HPDE6-E6E7 (cell line): ENCODE results near the gene MAP4K3.
"Not testable (repeated sequence)": the region's sequence is repeated elsewhere in the genome, so short reads cannot be mapped to it uniquely, and the experiment has no call there.

Experiments used
- DNase-seq: peaks from one replicate; pipeline ENCODE4 v3.0.0; 2011; ENCODE audit warnings: missing footprints; ENCODE audit errors: extremely low spot score

Gene MAP4K3

DNA sequence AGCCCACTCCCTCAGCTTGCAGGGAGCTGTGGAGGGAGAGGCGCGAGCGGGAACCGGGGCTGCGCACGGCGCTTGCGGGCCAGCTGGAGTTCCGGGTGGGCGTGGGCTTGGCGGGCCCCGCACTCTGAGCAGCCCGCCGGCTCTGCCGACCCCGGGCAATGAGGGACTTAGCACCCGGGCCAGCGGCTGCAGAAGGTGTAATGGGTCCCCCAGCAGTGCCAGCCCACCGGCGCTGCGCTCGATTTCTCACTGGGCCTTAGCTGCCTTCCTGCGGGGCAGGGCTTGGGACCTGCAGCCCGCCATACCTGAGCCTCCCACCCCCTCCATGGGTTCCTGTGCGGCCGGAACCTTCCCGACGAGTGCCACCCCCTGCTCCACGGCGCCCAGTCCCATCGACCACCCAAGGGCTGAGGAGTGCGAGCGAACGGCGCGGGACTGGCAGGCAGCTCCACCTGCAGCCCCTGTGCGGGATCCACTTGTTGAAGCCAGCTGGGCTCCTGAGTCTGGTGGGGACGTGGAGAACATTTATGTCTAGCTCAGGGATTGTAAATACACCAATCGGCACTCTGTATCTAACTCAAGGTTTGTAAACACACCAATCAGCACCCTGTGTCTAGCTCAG, 192.7 kb downstream of the MAP4K3 start:
- not testable (repeated sequence) for DNase-seq

DNA sequence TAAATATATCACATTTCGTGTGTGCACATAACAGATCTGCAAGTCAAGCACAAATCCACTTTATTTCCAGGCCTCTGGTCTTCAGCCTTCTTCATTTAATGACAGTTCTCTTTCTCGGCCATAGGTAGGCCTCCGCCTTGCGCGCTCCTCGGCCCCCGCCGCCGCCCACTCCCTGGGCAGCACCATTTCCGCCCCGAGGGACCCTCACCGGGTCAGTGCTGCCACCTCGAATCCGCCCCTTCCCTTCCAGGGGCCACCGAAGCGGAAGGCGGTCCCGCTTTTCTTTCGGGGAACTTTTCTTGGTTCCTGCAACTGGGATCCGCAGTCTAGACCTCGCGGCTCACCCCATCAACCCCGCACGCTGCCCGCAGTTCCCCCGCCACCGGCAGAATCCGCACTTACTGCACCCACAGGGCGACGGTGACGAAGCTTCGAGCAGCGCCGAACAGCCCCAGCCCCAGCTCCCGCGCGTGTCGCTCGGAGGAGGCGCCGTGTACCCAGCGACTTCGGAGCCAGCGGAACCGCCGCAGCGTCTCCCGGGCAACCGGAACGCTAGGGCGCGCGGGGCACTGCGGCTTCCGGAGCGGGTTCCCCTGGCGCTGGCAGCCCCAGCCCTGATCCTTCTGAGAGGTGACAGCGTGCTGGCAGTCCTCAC, 193.5 kb downstream of the MAP4K3 start, which contains the start of gene CDKL4:
TSS of gene CDKL4 (minus strand) at position 502 of the 655 bp plus-strand sequence.
- no peak for DNase-seq

DNA sequence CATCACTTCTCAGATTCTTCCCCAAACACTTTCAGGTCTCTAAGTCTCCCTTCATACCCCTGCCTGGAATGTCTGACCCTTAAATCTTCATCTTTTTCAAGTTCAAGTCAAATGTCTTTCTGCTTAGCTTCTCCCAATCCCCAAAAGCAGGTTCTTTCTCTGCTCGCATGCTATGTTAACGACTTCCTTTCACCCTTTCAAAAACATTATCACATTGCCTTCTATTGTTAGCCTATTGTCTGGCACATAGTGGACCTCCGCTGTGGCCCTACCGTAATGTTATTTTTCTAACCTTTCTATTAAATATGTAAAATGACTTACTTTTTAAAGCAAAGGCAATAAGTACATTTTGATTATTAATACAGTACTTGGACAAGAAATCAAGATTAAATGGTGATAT, 195.5 kb downstream of the MAP4K3 start:
- DNase-seq: no peak

DNA sequence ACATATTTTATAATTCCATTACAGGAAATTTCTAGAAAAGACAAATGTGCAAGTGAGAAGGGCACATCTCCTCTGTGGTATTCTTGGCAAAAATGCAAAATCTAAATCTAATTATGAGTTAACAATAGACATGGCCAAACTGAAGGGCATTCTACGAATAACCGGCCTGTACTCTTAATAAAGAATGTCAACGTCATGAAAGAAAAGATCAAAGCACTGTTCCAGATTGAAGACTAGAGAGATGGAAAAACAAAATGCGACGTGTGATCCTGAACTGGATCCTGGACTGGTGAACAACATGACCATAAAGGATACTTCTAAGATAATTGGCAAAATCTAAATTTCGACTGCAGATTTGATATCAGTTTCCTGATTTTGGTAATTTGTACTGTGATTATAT, 196.3 kb downstream of the MAP4K3 start:
- no peak for DNase-seq

DNA sequence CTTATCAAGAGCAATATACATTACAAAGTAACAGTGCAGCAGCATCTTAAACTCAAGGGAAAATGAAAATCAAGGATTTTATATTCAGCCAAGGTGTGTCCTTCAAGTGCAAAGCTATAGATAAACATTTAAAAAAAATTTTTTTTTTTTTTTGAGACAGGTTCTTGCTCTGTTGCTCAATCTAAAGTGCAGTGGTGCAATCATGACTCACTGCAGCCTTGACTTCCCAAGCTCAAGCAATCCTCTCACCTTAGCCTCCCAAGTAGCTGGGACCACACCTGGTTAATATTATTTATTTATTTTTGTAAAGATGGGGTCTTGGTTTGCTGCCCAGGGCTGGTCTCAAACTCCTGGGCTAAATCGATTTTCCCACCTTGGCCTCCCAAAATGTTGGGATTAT, 202.3 kb downstream of the MAP4K3 start:
- no peak for DNase-seq

DNA sequence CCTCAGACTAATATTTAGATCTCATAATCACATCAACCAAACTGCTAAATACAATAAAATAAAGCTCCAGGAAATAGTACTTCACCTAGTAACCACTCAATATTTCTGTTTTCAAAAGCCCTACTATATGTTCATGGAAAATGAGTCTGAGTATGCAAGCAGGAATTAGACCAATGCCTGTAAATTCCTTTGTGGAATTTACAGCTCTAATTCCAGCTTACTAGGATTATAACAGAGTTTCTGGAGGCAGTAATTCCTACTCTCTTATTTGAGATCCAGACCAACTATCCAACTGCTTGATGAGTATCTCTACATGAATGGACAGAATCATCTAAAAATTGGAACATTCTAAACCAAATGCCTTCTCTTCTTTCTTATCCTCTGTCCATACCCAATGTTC, 204.9 kb downstream of the MAP4K3 start:
- DNase-seq: no peak

DNA sequence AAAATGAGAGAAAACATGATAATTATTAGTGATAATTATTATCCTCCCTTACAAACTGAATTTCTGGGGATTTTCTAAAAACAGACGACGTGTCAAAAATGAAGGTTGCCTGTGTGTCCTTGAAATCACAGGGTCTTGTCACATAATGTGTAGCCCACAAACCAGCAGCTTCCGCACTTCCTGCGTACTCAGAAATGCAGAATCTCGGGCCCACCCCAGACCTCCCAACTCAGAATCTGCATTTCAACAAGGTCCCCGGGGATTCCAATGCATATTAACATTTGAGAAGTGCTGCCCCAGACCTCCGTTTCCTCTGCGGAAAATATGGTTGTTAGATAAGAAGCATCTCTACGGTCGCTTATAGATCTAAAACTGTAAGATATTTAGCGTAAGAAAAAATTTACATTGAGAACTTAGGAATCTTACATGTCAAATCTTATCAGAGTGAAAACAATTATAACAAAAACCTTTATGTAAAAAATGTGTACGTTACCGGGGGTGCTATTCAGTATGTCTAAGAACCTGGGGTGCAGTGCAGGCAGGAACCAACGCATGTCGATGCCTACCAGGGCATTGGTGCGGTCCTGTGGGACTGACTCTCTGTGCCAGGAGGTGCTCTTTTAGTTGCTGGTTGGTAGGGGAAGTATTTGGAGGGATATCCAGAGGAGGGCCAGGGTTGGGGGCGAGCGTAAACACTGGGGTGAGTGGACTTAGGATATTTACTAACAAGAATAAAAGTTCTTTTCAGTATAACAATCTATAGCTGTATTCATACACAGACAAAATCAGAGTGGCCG, 208.5 kb downstream of the MAP4K3 start:
- no peak for DNase-seq

DNA sequence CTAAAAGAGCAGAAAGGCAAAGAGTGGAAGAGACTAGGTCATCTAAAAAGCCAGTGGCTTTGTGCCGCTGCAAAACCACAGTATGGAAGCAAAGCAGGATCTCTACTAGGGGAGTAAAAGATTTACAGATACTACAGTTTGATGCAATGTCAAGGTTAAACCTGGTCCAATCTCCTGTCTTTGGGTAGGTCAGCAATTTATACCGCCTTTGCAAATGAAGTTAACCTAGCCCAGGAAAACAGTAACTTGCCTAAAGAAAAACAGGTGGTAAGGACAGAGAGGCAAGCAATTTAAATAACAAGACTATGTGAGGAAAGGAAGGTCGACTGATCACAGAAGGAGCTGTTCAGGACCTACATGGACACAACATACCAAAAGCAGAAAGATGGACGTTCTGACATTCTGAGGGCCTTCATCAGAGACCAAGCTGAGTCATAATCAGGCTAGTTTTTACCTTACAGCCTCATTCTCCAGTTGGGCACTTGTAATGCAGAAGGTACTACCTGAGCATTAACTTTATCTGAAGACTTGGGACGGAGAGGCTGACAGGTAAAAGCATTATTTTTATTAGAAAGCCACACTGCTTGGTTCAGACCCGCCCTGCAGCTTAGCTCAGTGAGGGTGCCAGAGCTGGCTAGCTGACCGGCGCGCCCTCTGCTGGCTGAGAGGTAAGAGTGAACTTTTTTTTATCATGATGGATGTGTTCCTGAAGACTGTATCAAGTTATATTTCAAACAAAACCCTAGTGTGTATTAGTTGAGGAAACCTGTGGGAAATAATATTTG, 209.3 kb downstream of the MAP4K3 start:
- peak; percentile 69 for DNase-seq

DNA sequence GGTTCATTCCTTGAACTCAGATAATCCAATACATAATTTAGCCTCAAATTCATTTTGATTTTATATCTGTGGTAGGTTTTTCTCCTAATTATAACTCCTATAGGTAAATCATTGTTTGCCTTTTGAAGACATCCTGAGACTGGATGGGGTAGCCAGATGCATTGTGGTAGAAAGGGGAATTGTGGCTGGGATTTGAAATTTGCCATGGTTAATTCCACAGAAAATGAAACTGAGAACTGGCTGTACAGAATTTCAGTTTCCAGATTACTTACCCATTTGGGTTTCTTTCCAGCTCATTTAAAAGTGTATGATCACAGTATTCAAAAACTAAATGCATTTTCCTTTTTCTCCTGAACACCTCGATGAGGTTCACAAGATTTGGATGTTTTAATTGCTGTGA, 211.5 kb downstream of the MAP4K3 start:
- DNase-seq: no peak

DNA sequence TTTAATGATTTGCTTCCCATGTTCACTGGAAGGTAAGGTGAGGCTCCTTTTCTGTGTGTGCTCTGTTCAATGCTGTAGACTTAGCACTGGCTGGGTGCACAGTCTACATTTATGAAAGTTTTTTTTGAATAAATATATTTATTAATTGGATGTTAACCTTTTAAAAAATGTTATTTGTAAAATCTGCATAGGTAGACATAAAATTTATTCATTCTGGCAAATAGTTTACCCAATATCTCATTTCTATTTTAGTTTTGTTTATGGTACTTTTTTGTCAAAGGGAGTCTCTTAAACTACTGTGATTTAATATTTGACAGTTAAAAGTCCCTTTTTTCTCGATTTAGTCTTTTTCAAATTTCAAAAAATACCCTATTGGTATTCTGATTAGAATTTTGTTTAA, 213.2 kb downstream of the MAP4K3 start:
- no peak for DNase-seq

DNA sequence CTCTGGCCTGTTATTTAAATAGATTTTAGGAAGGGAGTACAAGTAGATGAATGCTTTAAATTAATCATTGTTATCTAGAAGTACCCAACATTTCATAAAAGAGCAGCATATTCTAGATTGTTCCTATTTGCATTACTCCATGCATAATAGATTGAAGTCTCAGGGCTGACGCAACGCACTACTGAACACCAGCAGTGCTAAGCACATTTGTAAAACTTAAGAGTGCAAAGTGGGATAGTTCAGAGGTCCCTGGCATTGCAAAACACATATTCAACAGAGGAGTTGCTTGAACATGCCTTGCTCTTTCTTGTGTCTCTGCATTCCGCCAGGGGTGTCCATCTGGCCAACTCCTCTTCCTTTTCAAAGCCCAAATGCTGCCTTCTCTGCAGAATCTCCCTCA, 215.6 kb downstream of the MAP4K3 start:
- no peak for DNase-seq

DNA sequence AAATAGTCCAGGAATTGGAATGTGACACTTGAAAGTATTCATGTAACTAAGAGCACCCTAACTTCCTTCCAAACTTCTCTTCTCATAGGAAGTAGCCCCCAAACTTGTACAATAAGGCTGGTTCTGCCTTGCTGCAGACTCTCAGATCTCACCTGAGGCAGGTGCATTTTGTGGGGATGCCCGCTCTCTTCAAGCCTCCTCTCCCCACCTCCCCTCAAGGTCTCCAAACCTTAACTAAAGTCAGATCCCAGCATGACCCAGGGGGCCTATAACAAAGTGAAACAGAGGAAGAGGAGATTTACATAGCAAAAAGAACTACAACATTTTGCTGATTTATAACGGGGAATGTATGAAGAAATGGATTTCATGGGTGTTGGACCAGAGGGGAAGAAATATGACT, 216.9 kb downstream of the MAP4K3 start:
- no peak for DNase-seq

DNA sequence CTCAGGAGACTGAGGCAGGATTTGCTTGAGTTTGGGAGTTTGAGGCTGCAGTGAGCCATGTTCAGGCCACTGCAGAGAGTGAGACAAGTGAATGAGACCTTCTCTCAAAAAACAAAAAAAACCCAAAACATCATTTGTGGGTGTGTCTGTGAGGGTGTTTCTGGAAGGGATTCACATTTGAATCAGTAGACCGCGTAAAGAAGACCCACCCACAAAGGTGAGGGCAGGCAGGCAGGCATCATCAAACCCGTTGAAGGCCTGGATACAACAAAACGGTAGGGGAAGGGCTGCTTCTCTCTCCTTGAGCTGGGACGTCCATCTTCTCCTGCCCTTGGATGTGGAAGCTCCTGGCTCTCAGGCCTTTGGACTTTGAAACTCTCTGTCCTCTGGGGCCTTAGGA, 218.7 kb downstream of the MAP4K3 start:
- DNase-seq: no peak

DNA sequence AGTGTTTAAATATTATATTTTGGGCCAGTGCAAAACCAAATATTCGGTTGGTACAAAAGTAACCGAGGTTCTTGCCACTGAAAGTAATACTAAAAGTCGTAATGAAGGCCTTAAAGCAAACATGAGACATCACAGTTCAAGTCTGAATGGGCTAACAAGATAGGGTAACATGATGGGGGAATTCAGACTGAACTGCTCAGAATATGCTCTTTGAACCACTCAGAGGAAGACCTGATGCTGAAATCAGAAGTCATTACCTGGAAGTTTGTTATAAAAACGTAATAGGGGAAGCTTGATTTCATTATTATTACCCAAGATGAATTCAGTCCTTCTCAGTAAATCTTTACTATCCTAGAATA, 219.9 kb downstream of the MAP4K3 start:
- DNase-seq: no peak

DNA sequence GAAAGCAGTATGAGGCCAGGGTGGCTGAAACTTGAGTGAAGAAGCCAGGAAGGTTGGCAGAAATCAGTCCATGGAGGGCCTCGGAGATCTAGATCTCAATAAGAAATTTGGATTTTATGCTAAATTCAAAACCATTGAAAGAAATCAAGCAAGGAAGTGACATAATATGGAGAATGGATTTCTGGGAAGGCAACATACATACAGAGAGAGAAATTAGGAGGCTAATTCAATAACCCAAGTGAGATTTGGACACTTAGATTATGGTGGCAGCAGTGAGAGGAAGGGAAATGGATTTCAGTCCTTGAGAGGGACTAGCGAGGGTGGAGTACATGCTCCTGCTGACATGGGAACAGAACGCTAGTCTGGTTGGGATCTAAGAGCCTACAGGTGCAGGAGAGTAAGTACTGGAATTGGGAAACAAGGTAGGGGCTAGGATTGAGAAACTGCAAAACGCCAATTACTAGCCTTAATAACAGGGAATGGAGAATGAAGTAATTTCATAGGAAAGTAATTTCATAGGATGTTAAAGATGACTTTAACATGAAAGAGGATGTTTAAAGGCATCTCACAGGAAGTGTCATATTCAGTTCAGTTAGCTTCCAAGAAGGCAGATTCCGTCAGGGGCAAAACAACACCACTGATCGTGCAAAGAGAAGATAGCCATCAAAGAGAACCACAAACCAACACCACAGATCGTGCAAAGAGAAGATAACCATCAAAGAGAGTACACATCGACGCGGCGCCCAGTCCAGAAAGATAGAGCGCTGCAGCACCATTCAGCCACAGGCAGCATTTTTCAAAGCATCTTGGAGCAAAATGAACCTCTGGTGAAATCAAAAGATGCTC, 220.5 kb downstream of the MAP4K3 start:
- DNase-seq: no peak

DNA sequence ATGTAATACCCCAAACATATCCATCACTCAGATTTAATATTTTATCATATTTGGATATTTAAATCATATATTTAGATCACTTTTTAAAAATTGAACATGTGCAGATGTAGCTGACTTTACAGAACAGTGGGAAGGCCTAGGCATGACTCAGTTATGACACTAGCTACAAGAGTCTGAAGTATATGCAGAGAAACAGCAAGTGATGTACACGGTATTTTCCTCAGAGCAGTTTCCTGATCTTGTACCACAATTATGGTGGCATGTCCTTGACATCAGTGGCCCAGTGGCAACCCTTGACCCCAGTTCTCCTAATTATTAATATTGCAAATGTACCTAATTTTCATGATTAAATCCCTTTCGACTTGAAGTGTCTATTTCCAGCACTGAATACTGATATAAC, 221.5 kb downstream of the MAP4K3 start:
- no peak for DNase-seq

DNA sequence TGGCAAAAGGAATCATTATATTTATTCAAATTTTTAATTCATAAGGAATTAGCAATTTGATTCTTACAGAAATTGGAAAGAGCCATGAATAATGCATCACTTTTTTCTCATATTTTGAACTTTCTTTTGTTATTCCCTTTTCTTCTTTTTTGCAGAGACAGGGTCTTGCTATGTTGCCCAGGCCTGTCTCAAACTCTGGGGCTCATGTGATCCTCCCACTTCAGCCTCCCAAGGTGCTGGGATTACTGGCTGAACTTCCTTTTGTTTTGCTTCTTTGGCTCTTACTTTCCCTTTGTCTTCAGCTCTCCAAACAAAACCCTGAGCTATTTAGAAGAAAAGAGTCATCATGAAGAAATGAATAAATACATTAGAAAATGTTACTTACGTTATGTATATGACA, 224.1 kb downstream of the MAP4K3 start:
- DNase-seq: no peak

DNA sequence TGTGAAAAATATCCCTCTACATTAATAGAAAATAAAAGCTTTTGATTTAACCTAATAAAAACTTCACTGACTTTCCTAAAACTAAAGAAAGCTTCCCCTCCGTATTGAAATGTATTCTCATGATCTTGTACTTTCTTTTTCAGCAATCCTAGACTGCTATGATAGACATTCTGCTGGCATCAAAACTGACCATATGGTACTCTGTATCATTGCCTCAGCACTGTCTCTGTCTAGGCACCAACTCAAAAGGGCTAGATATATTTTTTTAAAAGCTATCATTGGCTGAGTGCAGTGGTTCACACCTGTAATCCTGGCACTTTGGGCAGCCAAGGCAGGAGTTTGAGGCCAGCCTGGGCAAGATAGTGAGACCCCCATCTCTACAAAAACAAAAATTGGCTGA, 226.2 kb downstream of the MAP4K3 start:
- no peak for DNase-seq

DNA sequence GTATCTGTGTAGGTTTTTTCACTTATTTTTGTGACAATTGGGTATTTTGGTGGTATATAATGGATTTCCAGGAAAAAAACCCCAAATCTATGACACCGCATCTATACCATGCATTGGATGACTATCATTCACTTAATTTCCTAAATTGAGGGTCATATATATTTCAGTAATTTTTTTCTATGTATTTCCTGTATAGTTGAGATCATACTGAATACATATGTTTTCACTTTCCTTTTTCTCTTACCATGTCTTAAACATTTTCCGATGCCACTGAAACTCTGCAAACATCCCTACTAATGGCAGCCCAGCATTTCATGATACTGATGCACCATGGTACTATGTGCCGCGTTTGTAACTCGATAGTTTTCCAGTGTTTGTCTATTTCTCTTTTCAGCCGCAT, 233.7 kb downstream of the MAP4K3 start:
- no peak for DNase-seq

DNA sequence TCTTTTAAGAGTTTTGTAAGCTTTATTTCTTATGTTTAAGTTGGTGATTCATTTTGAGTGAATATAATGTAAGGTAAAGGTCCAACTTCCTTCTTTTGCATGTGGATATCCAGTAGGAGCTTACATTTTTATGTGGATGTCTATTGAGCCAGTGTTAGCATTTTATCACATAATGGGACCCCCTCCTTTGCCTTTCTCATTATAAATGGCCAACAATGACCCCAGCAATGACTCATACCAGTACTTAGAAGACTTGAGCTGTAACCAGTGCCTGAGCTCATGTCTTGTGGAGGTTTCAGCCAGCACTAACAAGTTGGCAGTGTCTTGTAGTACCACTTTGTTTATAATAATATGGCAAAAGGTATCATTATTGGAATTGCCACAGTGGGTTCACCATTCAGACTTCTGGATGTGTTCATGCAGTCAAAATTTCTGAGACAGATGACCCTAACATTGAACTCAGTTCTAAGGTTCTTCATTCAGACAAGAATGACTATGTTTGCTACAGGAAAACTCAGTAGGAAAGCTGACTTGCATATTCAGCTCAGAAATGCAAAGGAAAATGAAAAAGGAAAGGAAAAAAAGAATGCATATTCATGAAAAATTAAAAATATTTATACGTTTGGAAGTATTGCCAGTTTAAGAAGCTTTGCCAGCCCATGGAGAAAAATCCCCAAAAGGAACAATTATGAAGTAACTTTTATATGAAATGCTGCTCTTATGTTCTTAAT, 234.3 kb downstream of the MAP4K3 start:
- no peak for DNase-seq
